ENCODE measurements around the gene KCNG3.

KCNG3 gene

GRCh38 chr2:42510191-42510590 is 16.4 kb upstream of the KCNG3 start:
- Histone ChIP-seq H3K9ac (ENCODE audit: low read length in 2 of 2) (no peak overlapping the region), H3K4me1 (ENCODE audit: control insufficient read depth, insufficient read depth, low read length) (no peaks in the 10 kb centered on the region), H3K27me3 (ENCODE audit: control insufficient read depth in 1 of 2, insufficient read depth in 2 of 2, low read length in 2 of 2) (no peaks in the 10 kb centered on the region), H3K9me3 (ENCODE audit: control insufficient read depth in 2 of 2, low read length in 2 of 2) (no peaks in the 10 kb centered on the region), H3K36me3 (ENCODE audit: control insufficient read depth in 2 of 2, insufficient read depth in 2 of 2, low read length in 2 of 2) (no peaks in the 10 kb centered on the region), H3K27ac (ENCODE audit: low read length) (no peak overlapping the region), H3K4me3 (ENCODE audit: low read length in 2 of 2) (no peak overlapping the region)

DNA sequence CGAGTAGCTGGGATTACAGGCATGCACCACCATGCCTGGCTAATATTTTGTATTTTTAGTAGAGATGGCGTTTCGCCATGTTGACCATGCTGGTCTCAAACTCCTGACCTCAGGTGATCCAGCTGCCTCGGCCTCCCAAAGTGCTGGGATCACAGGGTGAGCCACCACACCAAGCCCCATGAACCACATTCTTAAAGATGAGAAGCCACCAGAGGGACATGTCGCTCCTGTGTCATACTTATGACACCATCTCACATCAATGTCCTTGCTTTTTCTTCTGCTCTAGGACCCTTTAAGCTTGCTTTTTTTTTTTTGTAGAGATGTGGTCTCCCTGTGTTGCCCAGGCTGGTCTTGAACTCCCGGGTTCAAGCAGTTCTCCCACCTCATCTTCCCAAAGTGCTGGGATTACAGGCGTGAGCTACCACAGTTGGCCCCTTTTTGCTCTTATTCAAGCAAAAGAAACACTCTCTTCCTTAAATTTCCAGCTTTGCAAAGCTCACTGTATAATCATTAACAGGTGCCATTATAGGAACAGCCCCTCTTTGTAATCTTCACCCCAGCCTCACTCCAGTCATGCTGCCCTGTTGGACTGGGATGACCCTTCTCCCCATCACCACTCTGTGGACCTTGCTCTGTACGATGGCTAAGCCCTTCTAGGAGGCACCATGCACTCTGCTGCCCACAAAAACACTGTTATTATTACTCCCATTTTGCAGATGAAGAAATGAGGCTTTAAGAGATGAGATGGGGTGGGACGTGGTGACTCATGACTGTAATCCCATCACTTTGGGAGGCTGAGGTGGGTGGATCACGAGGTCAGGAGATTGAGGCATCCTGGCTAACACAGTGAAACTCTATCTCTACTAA is 10.8 kb upstream of the KCNG3 start:
- H3K9ac ChIP-seq (ENCODE audit: low read length in 2 of 2): no peak overlapping the region
- H3K27me3 ChIP-seq (ENCODE audit: control insufficient read depth in 1 of 2, insufficient read depth in 2 of 2, low read length in 2 of 2): no peaks in the 10 kb centered on the region
- H3K4me3 ChIP-seq (ENCODE audit: low read length in 2 of 2): no peak overlapping the region
- no peaks in the 10 kb centered on the region for H3K4me1 ChIP-seq (ENCODE audit: control insufficient read depth, insufficient read depth, low read length)
- no peaks in the 10 kb centered on the region for H3K9me3 ChIP-seq (ENCODE audit: control insufficient read depth in 2 of 2, low read length in 2 of 2)
- no peaks in the 10 kb centered on the region for H3K36me3 ChIP-seq (ENCODE audit: control insufficient read depth in 2 of 2, insufficient read depth in 2 of 2, low read length in 2 of 2)
- no peak overlapping the region for H3K27ac ChIP-seq (ENCODE audit: low read length)

- Histone ChIP-seq H3K4me3 (ENCODE audit: low read length in 2 of 2) (no peak overlapping the region), H3K9me3 (ENCODE audit: control insufficient read depth in 2 of 2, low read length in 2 of 2) (no peaks in the 10 kb centered on the region), H3K36me3 (ENCODE audit: control insufficient read depth in 2 of 2, insufficient read depth in 2 of 2, low read length in 2 of 2) (no peaks in the 10 kb centered on the region), H3K9ac (ENCODE audit: low read length in 2 of 2) (no peak overlapping the region), H3K4me1 (ENCODE audit: control insufficient read depth, insufficient read depth, low read length) (no peaks in the 10 kb centered on the region), H3K27me3 (ENCODE audit: control insufficient read depth in 1 of 2, insufficient read depth in 2 of 2, low read length in 2 of 2) (no peaks in the 10 kb centered on the region), H3K27ac (ENCODE audit: low read length) (no peak overlapping the region)
Observed at GRCh38 chr2:42503291-42503690, 9.5 kb upstream of the KCNG3 start.

- H3K9ac ChIP-seq (ENCODE audit: low read length in 2 of 2): no peak overlapping the region
- peaks cover 13% of the 10 kb centered on the region for H3K4me1 ChIP-seq (ENCODE audit: control insufficient read depth, insufficient read depth, low read length)
- peaks cover 3 to 16% of the 10 kb centered on the region in 2 donors for H3K27me3 ChIP-seq (ENCODE audit: control insufficient read depth in 1 of 2, insufficient read depth in 2 of 2, low read length in 2 of 2)
- H3K9me3 ChIP-seq (ENCODE audit: control insufficient read depth in 2 of 2, low read length in 2 of 2): no peaks in the 10 kb centered on the region
- no peak overlapping the region for H3K27ac ChIP-seq (ENCODE audit: low read length)
- H3K4me3 ChIP-seq (ENCODE audit: low read length in 2 of 2): no peak overlapping the region
- no peaks in the 10 kb centered on the region for H3K36me3 ChIP-seq (ENCODE audit: control insufficient read depth in 2 of 2, insufficient read depth in 2 of 2, low read length in 2 of 2)
Observed at GRCh38 chr2:42498497-42498896, 4.7 kb upstream of the KCNG3 start.

- Histone ChIP-seq H3K9ac (ENCODE audit: low read length in 2 of 2) (no peak overlapping the region), H3K36me3 (ENCODE audit: control insufficient read depth in 2 of 2, insufficient read depth in 2 of 2, low read length in 2 of 2) (no peaks in the 10 kb centered on the region), H3K4me3 (ENCODE audit: low read length in 2 of 2) (no peak overlapping the region), H3K27ac (ENCODE audit: low read length) (no peak overlapping the region), H3K9me3 (ENCODE audit: control insufficient read depth in 2 of 2, low read length in 2 of 2) (no peaks in the 10 kb centered on the region), H3K4me1 (ENCODE audit: control insufficient read depth, insufficient read depth, low read length) (peaks cover 19% of the 10 kb centered on the region), H3K27me3 (ENCODE audit: control insufficient read depth in 1 of 2, insufficient read depth in 2 of 2, low read length in 2 of 2) (peaks cover 8 to 30% of the 10 kb centered on the region in 2 donors)
Observed at GRCh38 chr2:42495611-42496010, 1.8 kb upstream of the KCNG3 start.

- peaks cover 19% of the 10 kb centered on the region for H3K4me1 ChIP-seq (ENCODE audit: control insufficient read depth, insufficient read depth, low read length)
- H3K9me3 ChIP-seq (ENCODE audit: control insufficient read depth in 2 of 2, low read length in 2 of 2): no peaks in the 10 kb centered on the region
- no peak overlapping the region for H3K27ac ChIP-seq (ENCODE audit: low read length)
- peaks cover 8 to 30% of the 10 kb centered on the region in 2 donors for H3K27me3 ChIP-seq (ENCODE audit: control insufficient read depth in 1 of 2, insufficient read depth in 2 of 2, low read length in 2 of 2)
- H3K36me3 ChIP-seq (ENCODE audit: control insufficient read depth in 2 of 2, insufficient read depth in 2 of 2, low read length in 2 of 2): no peaks in the 10 kb centered on the region
- H3K4me3 ChIP-seq (ENCODE audit: low read length in 2 of 2): peak overlapping the region in 1 of 2 donors; percentile 75
- peak overlapping the region in 1 of 2 donors; percentile 1 for H3K9ac ChIP-seq (ENCODE audit: low read length in 2 of 2)
Observed at GRCh38 chr2:42495234-42495581, 1.4 kb upstream of the KCNG3 start.

DNA sequence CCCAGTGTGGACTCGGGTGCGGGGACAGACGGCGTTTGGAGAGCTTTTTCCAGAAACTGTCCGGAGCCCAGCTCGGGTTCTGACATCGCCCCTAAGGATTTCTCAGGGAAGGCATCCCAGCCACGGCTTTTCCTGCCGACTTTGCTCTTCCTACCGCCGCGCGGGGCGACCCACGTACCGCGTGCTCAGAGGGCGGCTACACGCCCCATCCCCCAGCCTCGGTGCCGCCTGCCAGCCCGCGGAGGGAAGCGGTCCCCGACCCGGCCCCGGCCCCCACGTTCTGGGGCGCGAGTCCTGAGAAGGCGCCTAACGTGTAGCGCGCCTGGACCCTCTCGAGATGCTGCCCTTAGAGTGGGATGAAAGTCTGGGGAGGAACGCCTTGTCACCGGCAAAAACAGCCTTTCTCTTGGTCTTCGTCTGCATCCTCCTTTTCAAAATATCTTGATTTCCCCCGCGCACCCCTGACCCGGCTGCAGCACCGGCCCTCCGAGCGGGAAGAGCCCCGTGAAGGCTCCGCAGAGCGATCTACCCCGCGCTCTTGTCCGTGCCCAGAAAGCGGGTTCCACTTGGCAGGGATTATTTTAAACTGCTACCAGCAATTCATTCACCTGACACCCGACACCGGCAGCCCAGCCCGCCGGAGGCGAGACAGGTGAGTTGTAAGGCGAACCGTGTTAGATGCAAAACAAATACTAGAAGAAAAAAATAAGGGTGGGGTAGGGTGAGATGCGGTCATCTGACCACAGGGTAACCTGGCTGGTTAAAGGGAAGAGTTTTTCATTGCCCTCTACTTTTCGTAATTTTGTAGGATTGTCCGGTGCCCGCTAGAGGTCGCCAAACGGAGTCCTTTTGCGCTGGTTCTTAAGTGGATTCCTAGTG is 812 bp upstream of the KCNG3 start:
- H3K9me3 ChIP-seq (ENCODE audit: control insufficient read depth in 2 of 2, low read length in 2 of 2): no peaks in the 10 kb centered on the region
- H3K4me1 ChIP-seq (ENCODE audit: control insufficient read depth, insufficient read depth, low read length): peaks cover 19% of the 10 kb centered on the region
- H3K27ac ChIP-seq (ENCODE audit: low read length): no peak overlapping the region
- peak overlapping the region; percentile 64 to 75 for H3K4me3 ChIP-seq (ENCODE audit: low read length in 2 of 2)
- H3K9ac ChIP-seq (ENCODE audit: low read length in 2 of 2): peak overlapping the region; percentile 5 to 43
- peaks cover 8 to 30% of the 10 kb centered on the region in 2 donors for H3K27me3 ChIP-seq (ENCODE audit: control insufficient read depth in 1 of 2, insufficient read depth in 2 of 2, low read length in 2 of 2)
- H3K36me3 ChIP-seq (ENCODE audit: control insufficient read depth in 2 of 2, insufficient read depth in 2 of 2, low read length in 2 of 2): no peaks in the 10 kb centered on the region

GRCh38 chr2:42492691-42493467 is 903 bp downstream of the KCNG3 start:
- peak overlapping the region in 1 of 2 donors; percentile 75 for H3K4me3 ChIP-seq (ENCODE audit: low read length in 2 of 2)
- peaks cover 8 to 30% of the 10 kb centered on the region in 2 donors for H3K27me3 ChIP-seq (ENCODE audit: control insufficient read depth in 1 of 2, insufficient read depth in 2 of 2, low read length in 2 of 2)
- H3K36me3 ChIP-seq (ENCODE audit: control insufficient read depth in 2 of 2, insufficient read depth in 2 of 2, low read length in 2 of 2): no peaks in the 10 kb centered on the region
- no peaks in the 10 kb centered on the region for H3K9me3 ChIP-seq (ENCODE audit: control insufficient read depth in 2 of 2, low read length in 2 of 2)
- no peak overlapping the region for H3K27ac ChIP-seq (ENCODE audit: low read length)
- peaks cover 19% of the 10 kb centered on the region for H3K4me1 ChIP-seq (ENCODE audit: control insufficient read depth, insufficient read depth, low read length)
- H3K9ac ChIP-seq (ENCODE audit: low read length in 2 of 2): no peak overlapping the region

GRCh38 chr2:42488297-42488696 is 5.5 kb downstream of the KCNG3 start:
- Histone ChIP-seq H3K27me3 (ENCODE audit: control insufficient read depth in 1 of 2, insufficient read depth in 2 of 2, low read length in 2 of 2) (peaks cover 8 to 12% of the 10 kb centered on the region in 2 donors), H3K9ac (ENCODE audit: low read length in 2 of 2) (no peak overlapping the region), H3K27ac (ENCODE audit: low read length) (no peak overlapping the region), H3K36me3 (ENCODE audit: control insufficient read depth in 2 of 2, insufficient read depth in 2 of 2, low read length in 2 of 2) (no peaks in the 10 kb centered on the region), H3K9me3 (ENCODE audit: control insufficient read depth in 2 of 2, low read length in 2 of 2) (no peaks in the 10 kb centered on the region), H3K4me1 (ENCODE audit: control insufficient read depth, insufficient read depth, low read length) (peaks cover 3% of the 10 kb centered on the region), H3K4me3 (ENCODE audit: low read length in 2 of 2) (no peak overlapping the region)

DNA sequence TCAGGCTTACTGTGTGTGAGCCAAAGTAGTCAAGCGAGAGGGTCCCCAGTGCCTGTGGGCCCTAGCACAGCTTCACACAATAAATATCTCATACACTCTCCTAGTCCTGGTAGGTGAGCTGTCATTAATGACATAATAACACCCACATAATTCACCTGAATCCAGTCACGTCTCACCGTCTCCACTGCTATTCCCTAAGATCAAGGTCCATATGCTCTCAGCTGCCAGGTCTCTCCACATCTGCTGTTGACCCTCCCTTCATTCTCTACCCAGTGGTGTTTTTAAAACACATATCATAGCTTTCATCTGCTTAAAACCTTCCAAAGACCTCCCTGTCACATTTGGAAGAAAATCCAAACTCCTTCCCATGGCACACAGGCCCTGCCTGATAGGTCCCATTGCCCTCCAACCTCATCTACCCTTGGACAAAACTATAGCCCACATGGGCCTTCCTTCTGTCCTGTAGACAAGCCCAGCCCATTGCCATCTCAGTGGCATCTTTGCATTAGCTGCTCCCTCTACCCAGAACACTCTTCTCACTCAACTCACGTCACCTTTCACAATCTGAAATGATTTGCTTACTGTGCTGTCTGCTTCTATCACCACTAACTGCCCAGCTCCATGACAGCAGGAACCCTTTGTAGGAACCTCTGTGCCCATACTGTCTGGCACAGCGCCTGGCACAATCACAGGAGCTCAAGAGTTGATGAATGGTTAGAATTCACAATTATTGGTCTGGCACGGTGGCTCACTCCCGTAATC is 7.5 kb downstream of the KCNG3 start:
- Histone ChIP-seq H3K9me3 (ENCODE audit: control insufficient read depth in 2 of 2, low read length in 2 of 2) (no peaks in the 10 kb centered on the region), H3K36me3 (ENCODE audit: control insufficient read depth in 2 of 2, insufficient read depth in 2 of 2, low read length in 2 of 2) (no peaks in the 10 kb centered on the region), H3K4me3 (ENCODE audit: low read length in 2 of 2) (no peak overlapping the region), H3K27me3 (ENCODE audit: control insufficient read depth in 1 of 2, insufficient read depth in 2 of 2, low read length in 2 of 2) (peaks cover 0 to 2% of the 10 kb centered on the region in 2 donors), H3K27ac (ENCODE audit: low read length) (no peak overlapping the region), H3K4me1 (ENCODE audit: control insufficient read depth, insufficient read depth, low read length) (no peaks in the 10 kb centered on the region), H3K9ac (ENCODE audit: low read length in 2 of 2) (no peak overlapping the region)

Measured in stomach smooth muscle (tissue), 2 donors.